ENCODE results near the gene RFWD3. TPM values are rescaled to one million over a fixed set of nuclear protein-coding genes. Genes with fewer than 3 reads are reported as not detected.

RFWD3 gene
- 10 to 100 TPM in 2 of 4 donors, 1 to 10 TPM in 2; 6.8 to 13.3 (median 10.1) TPM for total RNA-seq

- TF ChIP-seq POLR2AphosphoS5 (IDR thresholded peaks at IDR 0.05), result peak; percentile 68 to 85
- TF ChIP-seq, protein P1, sequence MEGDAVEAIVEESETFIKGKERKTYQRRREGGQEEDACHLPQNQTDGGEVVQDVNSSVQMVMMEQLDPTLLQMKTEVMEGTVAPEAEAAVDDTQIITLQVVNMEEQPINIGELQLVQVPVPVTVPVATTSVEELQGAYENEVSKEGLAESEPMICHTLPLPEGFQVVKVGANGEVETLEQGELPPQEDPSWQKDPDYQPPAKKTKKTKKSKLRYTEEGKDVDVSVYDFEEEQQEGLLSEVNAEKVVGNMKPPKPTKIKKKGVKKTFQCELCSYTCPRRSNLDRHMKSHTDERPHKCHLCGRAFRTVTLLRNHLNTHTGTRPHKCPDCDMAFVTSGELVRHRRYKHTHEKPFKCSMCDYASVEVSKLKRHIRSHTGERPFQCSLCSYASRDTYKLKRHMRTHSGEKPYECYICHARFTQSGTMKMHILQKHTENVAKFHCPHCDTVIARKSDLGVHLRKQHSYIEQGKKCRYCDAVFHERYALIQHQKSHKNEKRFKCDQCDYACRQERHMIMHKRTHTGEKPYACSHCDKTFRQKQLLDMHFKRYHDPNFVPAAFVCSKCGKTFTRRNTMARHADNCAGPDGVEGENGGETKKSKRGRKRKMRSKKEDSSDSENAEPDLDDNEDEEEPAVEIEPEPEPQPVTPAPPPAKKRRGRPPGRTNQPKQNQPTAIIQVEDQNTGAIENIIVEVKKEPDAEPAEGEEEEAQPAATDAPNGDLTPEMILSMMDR (IDR thresholded peaks at IDR 0.05), result no peak
- no peak for TF ChIP-seq POLR2A (IDR thresholded peaks at IDR 0.05; ENCODE audit: low read depth)
- 1% methylated on average over 21 of the region's 63 CpGs for WGBS
- Histone ChIP-seq H3K36me3 (peaks cover 0 to 29% (median 27%) of the 10 kb centered on the region in 4 donors), H3K4me3 (peak within 1 kb of the TSS; percentile 72 to 97 (median 86)), H3K4me1 (peaks cover 11 to 34% (median 22%) of the 10 kb centered on the region in 4 donors), H3K27ac (replicated peaks in 1 of 4) (peak within 1 kb of the TSS; percentile 69 to 84 (median 76)), H3K9me3 (no peaks in the 10 kb centered on the region), H3K27me3 (no peaks in the 10 kb centered on the region)
- intact Hi-C loops (cut with DNase I), result no loop called here
- DNase-seq (ENCODE audit: extremely low spot score), result peak; percentile 99
These were observed at the start of gene RFWD3 for GRCh38 chr16:74666425-74667254. TSS of gene RFWD3 (minus strand) at chr16:74666877. CDS start at chr16:74661449, 5,428 bp downstream.

- Histone ChIP-seq H3K36me3 (no peaks in the 10 kb centered on the region), H3K27me3 (no peaks in the 10 kb centered on the region), H3K4me3 (no peak overlapping the region), H3K9me3 (no peaks in the 10 kb centered on the region), H3K27ac (replicated peaks in 1 of 4) (no peak overlapping the region), H3K4me1 (no peaks in the 10 kb centered on the region)
- TF ChIP-seq POLR2A (IDR thresholded peaks at IDR 0.05; ENCODE audit: low read depth) (no peak), POLR2AphosphoS5 (IDR thresholded peaks at IDR 0.05) (no peak), EP300 (IDR thresholded peaks at IDR 0.05) (no peak)
- TF ChIP-seq, protein P1 (IDR thresholded peaks at IDR 0.05), result no peak
- intact Hi-C loops (cut with DNase I), result no loop called here
- no peak for DNase-seq (ENCODE audit: extremely low spot score)
- 91% methylated on average over 15 of the region's 15 CpGs for WGBS
These were observed 49.7 kb upstream of the RFWD3 start for GRCh38 chr16:74716355-74716754.

DNA sequence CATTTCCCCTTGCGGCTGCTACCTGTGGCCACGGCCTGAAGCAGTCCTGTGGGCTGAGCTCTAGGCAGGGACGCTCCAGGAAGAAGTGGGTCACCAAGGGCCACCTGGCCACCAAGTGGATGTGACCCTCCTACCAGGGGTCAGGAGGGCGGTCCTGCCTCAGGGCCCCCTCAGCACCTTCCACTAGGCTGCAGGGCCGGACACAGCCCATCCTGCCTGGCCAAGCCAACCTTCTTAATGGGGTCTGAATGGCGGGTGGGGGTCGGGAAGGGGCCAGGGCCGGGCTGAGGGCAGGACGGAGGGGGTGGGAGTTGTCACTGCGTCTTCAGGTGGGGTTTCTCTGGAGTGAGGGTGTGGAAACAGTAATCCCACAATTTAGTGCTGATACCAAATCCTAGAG is 47.2 kb upstream of the RFWD3 start:
- H3K27me3 ChIP-seq, result no peaks in the 10 kb centered on the region
- peaks cover 0 to 4% (median 0%) of the 10 kb centered on the region in 4 donors for H3K4me1 ChIP-seq
- no peaks in the 10 kb centered on the region for H3K36me3 ChIP-seq
- intact Hi-C loops (cut with DNase I), result no loop called here
- DNase-seq (ENCODE audit: extremely low spot score), result no peak
- no peaks in the 10 kb centered on the region for H3K9me3 ChIP-seq
- WGBS, result 98% methylated on average over 7 of the region's 10 CpGs
- TF ChIP-seq EP300 (IDR thresholded peaks at IDR 0.05), result no peak
- TF ChIP-seq, protein P1 (IDR thresholded peaks at IDR 0.05), result no peak
- no peak for TF ChIP-seq POLR2A (IDR thresholded peaks at IDR 0.05; ENCODE audit: low read depth)
- TF ChIP-seq POLR2AphosphoS5 (IDR thresholded peaks at IDR 0.05), result no peak
- H3K4me3 ChIP-seq, result no peak overlapping the region
- no peak overlapping the region for H3K27ac ChIP-seq (replicated peaks in 1 of 4)

- Histone ChIP-seq H3K9me3 (no peaks in the 10 kb centered on the region), H3K4me1 (peaks cover 0 to 4% (median 0%) of the 10 kb centered on the region in 4 donors), H3K27ac (replicated peaks in 1 of 4) (no peak overlapping the region), H3K4me3 (no peak overlapping the region), H3K27me3 (no peaks in the 10 kb centered on the region), H3K36me3 (no peaks in the 10 kb centered on the region)
- WGBS, result 68% methylated on average over 10 of the region's 10 CpGs
- intact Hi-C loops (cut with DNase I), result no loop called here
- DNase-seq (ENCODE audit: extremely low spot score), result no peak
- no peak for TF ChIP-seq POLR2A (IDR thresholded peaks at IDR 0.05; ENCODE audit: low read depth)
- TF ChIP-seq EP300 (IDR thresholded peaks at IDR 0.05), result no peak
- no peak for TF ChIP-seq POLR2AphosphoS5 (IDR thresholded peaks at IDR 0.05)
- TF ChIP-seq, protein P1 (IDR thresholded peaks at IDR 0.05), result no peak
These were observed 46.6 kb upstream of the RFWD3 start for GRCh38 chr16:74713325-74713724.
